Skeletal muscle tissue (tissue), 4 donors: ENCODE measurements around the gene CD59. TPM values are rescaled to one million over a fixed set of nuclear protein-coding genes. Genes with fewer than 3 reads are reported as not detected.

Source experiments
- H3K27ac ChIP-seq: one replicate; pipeline ENCODE4 v1.7.0; 2013; ENCODE audit warnings: mild to moderate bottlenecking, low read depth, low read length, inconsistent platforms
- H3K27me3 ChIP-seq, 3 donors: one replicate each; pipeline ENCODE4 v1.7.0; 2013; ENCODE audit warnings: low read length in 3 of 3; ENCODE audit not compliant: control insufficient read depth in 3 of 3, insufficient read depth in 3 of 3
- H3K36me3 ChIP-seq, 3 donors: one replicate each; pipeline ENCODE4 v1.7.0; 2013; ENCODE audit warnings: low read length in 3 of 3; ENCODE audit not compliant: control insufficient read depth in 3 of 3, insufficient read depth in 3 of 3
- H3K4me1 ChIP-seq, 3 donors: one replicate each; pipeline ENCODE4 v1.7.0; 2013; ENCODE audit warnings: low read length in 3 of 3, mild to moderate bottlenecking in 3 of 3; ENCODE audit not compliant: control insufficient read depth in 3 of 3, insufficient read depth in 3 of 3
- H3K4me3 ChIP-seq, 3 donors: one replicate each; pipeline ENCODE4 v1.7.0; 2013; ENCODE audit warnings: low read length in 3 of 3
- H3K9ac ChIP-seq, 3 donors: one replicate each; pipeline ENCODE4 v1.7.0; 2013; ENCODE audit warnings: low read length in 3 of 3, mild to moderate bottlenecking in 3 of 3, moderate library complexity in 2 of 3, low read depth in 1 of 3
- H3K9me3 ChIP-seq, 3 donors: one replicate each; pipeline ENCODE4 v1.7.0; 2013; ENCODE audit warnings: low read length in 3 of 3; ENCODE audit not compliant: control insufficient read depth in 3 of 3
- total RNA-seq: library from RNA; depleted of rRNA; stranded (reverse); fragments of >200 nt; gene quantifications from one replicate; pipeline ENCODE4 v1.2.3, GENCODE V29; 2014
- donor health status: Osteomylitis.

CD59 gene
- total RNA-seq, 1 donor from 2014 or later: 64.7 TPM

GRCh38 chr11:33706546-33706945 is 29.7 kb downstream of the CD59 start:
- Histone ChIP-seq H3K4me1 (peaks cover 65 to 78% (median 70%) of the 10 kb centered on the region in 3 donors), H3K36me3 (peaks cover 12 to 32% (median 22%) of the 10 kb centered on the region in 3 donors), H3K9ac (peak overlapping the region in 1 of 3 donors; percentile 9), H3K9me3 (no peaks in the 10 kb centered on the region), H3K27me3 (no peaks in the 10 kb centered on the region), H3K4me3 (no peak overlapping the region), H3K27ac (peak overlapping the region; percentile 72)

- Histone ChIP-seq H3K9me3 (no peaks in the 10 kb centered on the region), H3K27ac (peak overlapping the region; percentile 88), H3K27me3 (no peaks in the 10 kb centered on the region), H3K36me3 (peaks cover 6 to 24% (median 12%) of the 10 kb centered on the region in 3 donors), H3K4me1 (peaks cover 76 to 83% (median 83%) of the 10 kb centered on the region in 3 donors), H3K9ac (peak overlapping the region in 1 of 3 donors; percentile 36), H3K4me3 (no peak overlapping the region)
Measured at GRCh38 chr11:33704240-33705002, 31.8 kb downstream of the CD59 start.

- Histone ChIP-seq H3K36me3 (peaks cover 5 to 17% (median 8%) of the 10 kb centered on the region in 3 donors), H3K4me1 (peaks cover 70 to 80% (median 76%) of the 10 kb centered on the region in 3 donors), H3K27ac (peak overlapping the region; percentile 88), H3K9ac (peak overlapping the region in 1 of 3 donors; percentile 36), H3K27me3 (no peaks in the 10 kb centered on the region), H3K4me3 (no peak overlapping the region), H3K9me3 (no peaks in the 10 kb centered on the region)
Measured at GRCh38 chr11:33703788-33704187, 32.4 kb downstream of the CD59 start.

- Histone ChIP-seq H3K36me3 (peaks cover 5 to 15% (median 8%) of the 10 kb centered on the region in 3 donors), H3K9me3 (no peaks in the 10 kb centered on the region), H3K27ac (peak overlapping the region; percentile 88), H3K9ac (no peak overlapping the region), H3K4me1 (peaks cover 66 to 76% (median 73%) of the 10 kb centered on the region in 3 donors), H3K27me3 (no peaks in the 10 kb centered on the region), H3K4me3 (no peak overlapping the region)
Measured at GRCh38 chr11:33703234-33703633, 33.0 kb downstream of the CD59 start.

GRCh38 chr11:33701302-33702230 is 34.7 kb downstream of the CD59 start:
- Histone ChIP-seq H3K4me3 (peak overlapping the region; percentile 70 to 76 (median 75)), H3K9ac (peak overlapping the region; percentile 64 to 71 (median 66)), H3K9me3 (no peaks in the 10 kb centered on the region), H3K27ac (peak overlapping the region; percentile 88), H3K36me3 (peaks cover 0 to 7% (median 0%) of the 10 kb centered on the region in 3 donors), H3K4me1 (peaks cover 58 to 72% (median 67%) of the 10 kb centered on the region in 3 donors), H3K27me3 (no peaks in the 10 kb centered on the region)

GRCh38 chr11:33700502-33701271 is 35.5 kb downstream of the CD59 start, which contains the start of gene C11orf91:
TSS of gene C11orf91 (minus strand) at chr11:33700826. CDS start at chr11:33700740, 86 bp downstream.
- Histone ChIP-seq H3K9me3 (no peaks in the 10 kb centered on the region), H3K27ac (peak within 1 kb of the TSS; percentile 88), H3K4me1 (peaks cover 57 to 75% (median 68%) of the 10 kb centered on the region in 3 donors), H3K9ac (peak within 1 kb of the TSS; percentile 64 to 71 (median 66)), H3K27me3 (no peaks in the 10 kb centered on the region), H3K4me3 (peak within 1 kb of the TSS; percentile 70 to 76 (median 75)), H3K36me3 (peaks cover 0 to 7% (median 0%) of the 10 kb centered on the region in 3 donors)

- H3K27ac ChIP-seq: peak overlapping the region; percentile 88
- no peaks in the 10 kb centered on the region for H3K27me3 ChIP-seq
- H3K9ac ChIP-seq: peak overlapping the region in 1 of 3 donors; percentile 65
- peaks cover 56 to 75% (median 68%) of the 10 kb centered on the region in 3 donors for H3K4me1 ChIP-seq
- H3K4me3 ChIP-seq: peak overlapping the region in 1 of 3 donors; percentile 24
- H3K9me3 ChIP-seq: no peaks in the 10 kb centered on the region
- peaks cover 0 to under 1% (median 0%) of the 10 kb centered on the region in 3 donors for H3K36me3 ChIP-seq
Measured at GRCh38 chr11:33700063-33700501, 36.1 kb downstream of the CD59 start.

GRCh38 chr11:33699515-33700062 is 36.6 kb downstream of the CD59 start:
- no peaks in the 10 kb centered on the region for H3K36me3 ChIP-seq
- H3K9me3 ChIP-seq: no peaks in the 10 kb centered on the region
- H3K27ac ChIP-seq: peak overlapping the region; percentile 88
- H3K4me1 ChIP-seq: peaks cover 56 to 75% (median 68%) of the 10 kb centered on the region in 3 donors
- peak overlapping the region in 1 of 3 donors; percentile 65 for H3K9ac ChIP-seq
- no peaks in the 10 kb centered on the region for H3K27me3 ChIP-seq
- no peak overlapping the region for H3K4me3 ChIP-seq

GRCh38 chr11:33698921-33699320 is 37.3 kb downstream of the CD59 start:
- no peaks in the 10 kb centered on the region for H3K36me3 ChIP-seq
- no peak overlapping the region for H3K4me3 ChIP-seq
- H3K4me1 ChIP-seq: peaks cover 54 to 72% (median 68%) of the 10 kb centered on the region in 3 donors
- H3K27ac ChIP-seq: peak overlapping the region; percentile 4
- H3K27me3 ChIP-seq: no peaks in the 10 kb centered on the region
- H3K9me3 ChIP-seq: no peaks in the 10 kb centered on the region
- H3K9ac ChIP-seq: no peak overlapping the region
